GM12801 (cell line): ENCODE measurements around the gene LACC1.

Source experiments
- TF ChIP-seq, protein P1 (sequence below): IDR thresholded peaks from one replicate; pipeline ENCODE4 v1.5.1; 2011; ENCODE audit warnings: control low read depth; ENCODE audit not compliant: insufficient read length; ENCODE audit errors: extremely low read depth

The LACC1 gene

DNA sequence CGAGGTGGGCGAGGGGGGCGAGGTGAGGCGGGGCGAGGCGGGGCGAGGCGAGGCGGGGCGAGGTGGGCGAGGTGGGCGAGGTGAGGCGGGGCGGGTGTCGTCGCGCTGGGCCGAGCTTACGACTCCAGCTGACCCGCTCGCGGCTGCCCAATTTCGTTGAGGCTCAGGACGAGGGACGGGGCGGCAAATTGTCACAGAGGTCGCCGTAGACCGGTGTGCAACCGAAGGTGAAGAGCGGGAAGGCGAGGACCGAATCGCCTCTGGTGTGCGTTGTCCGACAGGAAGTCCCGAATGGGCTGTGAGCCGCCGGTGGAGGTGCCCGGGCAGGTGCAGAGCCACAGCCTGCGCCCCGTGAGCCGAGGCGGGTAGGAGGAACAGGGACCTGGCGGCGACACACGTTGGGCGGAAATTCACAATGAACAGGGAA, at the start of gene LACC1:
LACC1 (plus strand) TSS at position 150 of the 427 bp plus-strand sequence. CDS start 1,082 bp downstream, outside the sequence.
- TF ChIP-seq, protein P1, sequence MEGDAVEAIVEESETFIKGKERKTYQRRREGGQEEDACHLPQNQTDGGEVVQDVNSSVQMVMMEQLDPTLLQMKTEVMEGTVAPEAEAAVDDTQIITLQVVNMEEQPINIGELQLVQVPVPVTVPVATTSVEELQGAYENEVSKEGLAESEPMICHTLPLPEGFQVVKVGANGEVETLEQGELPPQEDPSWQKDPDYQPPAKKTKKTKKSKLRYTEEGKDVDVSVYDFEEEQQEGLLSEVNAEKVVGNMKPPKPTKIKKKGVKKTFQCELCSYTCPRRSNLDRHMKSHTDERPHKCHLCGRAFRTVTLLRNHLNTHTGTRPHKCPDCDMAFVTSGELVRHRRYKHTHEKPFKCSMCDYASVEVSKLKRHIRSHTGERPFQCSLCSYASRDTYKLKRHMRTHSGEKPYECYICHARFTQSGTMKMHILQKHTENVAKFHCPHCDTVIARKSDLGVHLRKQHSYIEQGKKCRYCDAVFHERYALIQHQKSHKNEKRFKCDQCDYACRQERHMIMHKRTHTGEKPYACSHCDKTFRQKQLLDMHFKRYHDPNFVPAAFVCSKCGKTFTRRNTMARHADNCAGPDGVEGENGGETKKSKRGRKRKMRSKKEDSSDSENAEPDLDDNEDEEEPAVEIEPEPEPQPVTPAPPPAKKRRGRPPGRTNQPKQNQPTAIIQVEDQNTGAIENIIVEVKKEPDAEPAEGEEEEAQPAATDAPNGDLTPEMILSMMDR, result no peak

DNA sequence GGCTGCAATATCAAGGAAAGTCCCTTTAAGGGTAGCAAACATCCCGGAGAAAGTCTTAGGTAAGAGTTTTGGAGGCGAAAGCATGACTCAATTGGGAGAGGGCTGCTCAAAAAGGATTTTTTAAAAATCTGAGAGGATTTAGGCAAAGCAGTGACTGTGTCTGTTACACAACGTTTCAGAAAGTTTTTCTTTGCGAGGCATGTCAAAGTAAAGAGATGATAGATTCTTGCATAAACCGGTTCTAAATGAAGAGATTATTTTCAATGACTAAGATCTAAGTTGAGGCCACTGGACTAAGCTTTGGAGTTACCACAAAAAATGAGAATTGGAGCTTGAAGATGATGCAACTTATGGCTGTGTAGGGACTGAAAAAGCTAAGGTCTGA, 49.2 kb upstream of the LACC1 start:
- TF ChIP-seq, protein P1, result no peak

DNA sequence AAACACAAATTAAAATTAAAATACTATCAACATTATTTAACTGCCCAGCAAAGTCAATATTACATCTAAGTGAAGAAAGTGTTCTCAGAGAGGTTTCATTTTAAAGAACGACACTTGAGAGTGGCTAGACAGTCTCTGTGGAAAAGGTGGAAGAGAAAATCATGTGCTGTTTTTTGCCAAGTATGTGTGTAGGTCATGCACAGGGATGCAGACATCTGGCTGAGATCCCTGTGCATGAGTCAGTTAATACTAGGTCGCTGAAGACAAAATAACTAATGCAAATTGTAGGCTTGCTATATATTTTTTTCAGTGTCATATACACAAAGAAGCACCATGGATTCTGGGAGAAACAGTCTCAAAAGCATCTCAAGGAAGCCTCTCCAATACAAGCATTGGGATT, 48.6 kb upstream of the LACC1 start:
- TF ChIP-seq, protein P1, result no peak

DNA sequence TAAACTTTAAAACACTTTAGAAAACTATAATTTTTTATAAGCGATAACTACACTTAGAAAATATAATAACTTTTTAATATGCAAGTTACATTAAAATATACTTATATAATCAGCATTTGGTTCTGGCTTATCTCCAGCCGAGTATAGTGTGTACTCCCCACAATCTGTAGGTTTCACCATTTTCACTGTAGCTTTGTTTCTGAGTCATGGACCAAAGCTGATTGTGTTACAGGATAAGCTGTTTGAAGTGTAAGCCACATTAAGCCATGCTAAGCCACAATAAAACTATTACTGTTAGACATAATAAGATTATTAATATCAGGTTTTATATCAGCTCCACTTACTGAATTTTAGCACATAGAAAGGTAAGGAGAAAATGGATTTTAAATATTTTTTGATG, 44.0 kb upstream of the LACC1 start:
- TF ChIP-seq, protein P1, result no peak

DNA sequence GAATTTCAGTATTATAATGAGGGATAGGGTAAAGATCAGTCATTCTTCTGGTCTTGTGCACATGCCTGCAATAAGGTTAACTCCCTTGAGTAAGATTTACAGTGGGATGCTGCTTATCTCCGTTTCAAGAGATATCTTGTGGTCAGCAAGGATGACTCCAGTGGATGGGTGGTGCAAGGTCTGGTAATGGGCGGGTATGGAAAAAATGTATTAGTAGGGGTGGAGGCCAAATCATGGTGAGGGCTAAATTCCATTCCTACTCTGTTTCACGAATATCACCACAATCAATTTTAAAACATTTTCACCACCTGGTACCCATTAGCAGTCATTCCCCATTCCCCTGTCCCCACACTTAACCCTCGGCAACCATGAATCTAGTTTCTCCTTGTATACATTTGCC, 40.8 kb upstream of the LACC1 start:
- TF ChIP-seq, protein P1, result no peak

DNA sequence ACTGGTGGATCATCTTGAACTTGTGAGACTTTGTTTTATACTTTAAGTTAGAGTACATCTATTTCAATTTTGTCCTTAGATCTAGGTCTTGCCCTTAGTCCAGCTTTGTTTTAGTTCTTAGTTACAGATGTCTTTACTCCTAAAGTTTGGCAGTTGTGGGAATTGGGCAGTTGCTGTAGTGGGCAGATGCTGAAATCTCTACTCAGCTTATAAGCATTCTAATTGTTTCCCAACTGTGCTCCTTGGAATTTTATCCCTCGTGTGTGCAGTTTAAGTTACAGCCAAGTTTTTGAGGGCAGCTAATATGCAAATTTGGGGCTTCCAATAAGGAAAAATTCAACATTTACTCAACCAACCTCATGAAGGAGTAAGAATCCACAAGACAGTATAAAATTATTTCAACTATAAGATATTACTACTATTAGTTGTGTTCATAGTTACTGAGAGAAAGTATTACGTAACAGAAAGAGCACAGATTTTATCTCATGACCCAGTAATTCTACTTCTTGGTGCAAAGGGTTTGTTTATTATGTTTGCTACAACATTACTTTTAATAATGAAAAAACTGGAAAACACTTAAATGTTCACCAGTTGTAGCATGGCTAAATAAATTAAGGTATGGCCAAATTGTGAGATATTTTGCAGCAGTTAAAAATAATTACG, 33.1 kb upstream of the LACC1 start:
- TF ChIP-seq, protein P1, result no peak

DNA sequence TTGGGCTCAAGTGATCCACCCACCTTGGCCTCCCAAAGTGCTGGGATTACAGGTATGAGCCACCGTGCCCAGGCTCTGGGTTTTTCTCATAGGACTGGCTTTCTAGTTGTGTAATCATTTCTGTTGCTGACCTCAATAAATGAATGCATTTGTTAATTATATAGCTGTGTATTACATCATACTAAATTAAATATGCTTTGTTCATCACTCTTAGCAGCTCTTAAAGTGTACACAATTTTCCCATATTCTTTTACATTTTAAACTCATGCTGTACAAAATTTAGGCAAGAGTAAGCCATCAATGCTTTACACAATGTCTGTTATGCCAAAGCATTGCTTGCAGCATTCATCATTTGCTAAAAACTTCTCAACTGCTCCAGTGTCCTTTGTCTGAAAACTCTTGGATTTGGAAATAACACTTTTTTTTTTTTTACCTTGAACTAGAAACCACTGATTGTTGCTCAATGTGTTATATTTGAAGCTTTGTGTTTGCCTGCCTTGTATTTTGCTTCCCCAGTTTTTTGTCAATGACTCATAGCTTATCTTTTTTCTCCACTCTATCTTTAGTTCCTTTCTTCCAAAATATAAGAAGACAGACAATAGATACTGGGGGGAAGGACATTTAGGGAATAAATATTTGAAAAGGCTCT, 31.6 kb upstream of the LACC1 start:
- TF ChIP-seq, protein P1, result no peak
